SK-N-SH (cell line): ENCODE data around the gene SLIT1. TPM values are rescaled to one million over a fixed set of nuclear protein-coding genes. Genes with fewer than 3 reads are reported as not detected.

ENCODE experiments used
- CTCF ChIA-PET: fragments of 300-600, 350-600 bp; formaldehyde crosslinking; extraction: SDS; loops from one replicate; lab custom pipeline; 2021; lab: Yijun Ruan, JAX
- POLR2A ChIA-PET: fragments of 350-600 bp; sonication (Branson Sonifier 250); formaldehyde crosslinking; extraction: SDS; loops from one replicate; lab custom pipeline; 2020; ENCODE audit warnings: antibody characterized with exemption, inconsistent platforms; lab: Yijun Ruan, JAX
- DNase-seq: peaks from one replicate; pipeline ENCODE4 v3.0.0; 2012
- H2AFZ ChIP-seq: fragments of 200-600 bp; sonication (generic); 2 replicates; pipeline ENCODE4 v1.8.1; 2016; ENCODE audit warnings: antibody characterized with exemption, mild to moderate bottlenecking, low read depth
- H3F3A ChIP-seq: fragments of 200-600 bp; sonication (generic); replicated peaks from 2 replicates; pipeline ENCODE3; 2016; ENCODE audit warnings: antibody characterized with exemption, mild to moderate bottlenecking; ENCODE audit not compliant: insufficient read depth
- H3K27ac ChIP-seq, 2 experiments: fragments of 200-500 bp in 1 of 2; fragments of 200-600 bp in 1 of 2; sonication (Bioruptor generic) in 1 of 2; sonication (generic), shearing (Covaris generic) in 1 of 2; 2 replicates each; pipeline versions ENCODE4 v1.5.1 to v1.6.1; 2014 to 2016; ENCODE audit warnings: low read depth in 2 of 2, inconsistent platforms in 1 of 2, low read length in 1 of 2, mild to moderate bottlenecking in 1 of 2, mixed read lengths in 1 of 2
- H3K27me3 ChIP-seq: fragments of 200-600 bp; sonication (generic), shearing (Covaris generic); 2 replicates; pipeline ENCODE4 v1.6.1; 2016; ENCODE audit warnings: mixed run types; ENCODE audit not compliant: insufficient read depth
- H3K36me3 ChIP-seq, 2 experiments: fragments of 200-500 bp in 1 of 2; fragments of 200-600 bp in 1 of 2; sonication (Bioruptor generic) in 1 of 2; sonication (generic) in 1 of 2; replicated peaks in 1 of 2; 2 replicates each; pipeline versions ENCODE3 to v1.5.1; 2014 to 2016; ENCODE audit warnings: low read length in 1 of 2, mild to moderate bottlenecking in 1 of 2; ENCODE audit not compliant: insufficient read depth in 2 of 2, control insufficient read depth in 1 of 2
- H3K4me1 ChIP-seq, 2 experiments: fragments of 200-500 bp in 1 of 2; fragments of 200-600 bp in 1 of 2; sonication (Bioruptor generic) in 1 of 2; sonication (generic), shearing (Covaris generic) in 1 of 2; 2 replicates each; pipeline versions ENCODE4 v1.5.1 to v1.6.1; 2014 to 2016; ENCODE audit warnings: low read depth in 1 of 2, low read length in 1 of 2, mixed run types in 1 of 2; ENCODE audit not compliant: insufficient read depth in 2 of 2, control insufficient read depth in 1 of 2
- H3K4me2 ChIP-seq: fragments of 200-600 bp; sonication (generic), shearing (Covaris generic); 2 replicates; pipeline ENCODE4 v1.6.1; 2017; ENCODE audit warnings: mixed run types
- H3K4me3 ChIP-seq, 2 experiments: fragments of 200-500 bp in 1 of 2; fragments of 200-600 bp in 1 of 2; sonication (Bioruptor generic) in 1 of 2; sonication (generic), shearing (Covaris generic) in 1 of 2; 2 replicates each; pipeline versions ENCODE4 v1.5.1 to v1.8.1; 2014 to 2016; ENCODE audit warnings: low read depth in 2 of 2, inconsistent platforms in 1 of 2, low read length in 1 of 2, mild to moderate bottlenecking in 1 of 2, mixed read lengths in 1 of 2, moderate library complexity in 1 of 2
- H3K79me2 ChIP-seq: fragments of 200-600 bp; sonication (generic); 2 replicates; pipeline ENCODE4 v1.8.1; 2017; ENCODE audit warnings: mild to moderate bottlenecking; ENCODE audit not compliant: insufficient read depth
- H3K9ac ChIP-seq: fragments of 200-600 bp; sonication (generic); 2 replicates; pipeline ENCODE4 v1.6.1; 2017; ENCODE audit warnings: mixed run types
- H3K9me2 ChIP-seq: fragments of 200-600 bp; sonication (generic); 2 replicates; pipeline ENCODE4 v1.6.1; 2017; ENCODE audit warnings: mixed run types
- H3K9me3 ChIP-seq: fragments of 200-600 bp; sonication (generic); 2 replicates; pipeline ENCODE4 v1.6.1; 2017; ENCODE audit warnings: mixed run types, mild to moderate bottlenecking, moderate library complexity
- H4K20me1 ChIP-seq: fragments of 200-600 bp; sonication (generic); 2 replicates; pipeline ENCODE4 v1.6.1; 2017; ENCODE audit warnings: mild to moderate bottlenecking, mixed run types; ENCODE audit not compliant: insufficient read depth
- CHD2 ChIP-seq: fragments of 150-350 bp; IDR thresholded peaks from 2 replicates; pipeline ENCODE4 v1.6.1; 2018; ENCODE audit warnings: low read length; ENCODE audit not compliant: partially characterized antibody
- CTCF ChIP-seq: fragments of 200-600 bp; sonication (generic); IDR thresholded peaks from 2 replicates; pipeline ENCODE4 v1.6.1; 2017; ENCODE audit warnings: antibody characterized with exemption, mild to moderate bottlenecking, moderate library complexity
- ELF1 ChIP-seq: IDR thresholded peaks from 2 replicates; pipeline ENCODE4 v1.4.0; 2012
- FOSL2 ChIP-seq: IDR thresholded peaks from 2 replicates; pipeline ENCODE4 v1.4.0; 2012; ENCODE audit warnings: low read depth, mild to moderate bottlenecking, moderate library complexity, borderline replicate concordance
- GATA2 ChIP-seq: sonication (generic); formaldehyde crosslinking; IDR thresholded peaks from 2 replicates; pipeline ENCODE4 v1.5.0; 2020; ENCODE audit warnings: mild to moderate bottlenecking, missing genetic modification reagents
- MEF2A ChIP-seq: IDR thresholded peaks from 2 replicates; pipeline ENCODE4 v1.4.0; 2012; ENCODE audit warnings: low read depth, borderline replicate concordance
- NFIC ChIP-seq: IDR thresholded peaks from 2 replicates; pipeline ENCODE4 v1.4.0; 2012; ENCODE audit warnings: borderline replicate concordance
- NRF1 ChIP-seq: IDR thresholded peaks from 2 replicates; pipeline ENCODE4 v1.6.1; 2012; ENCODE audit warnings: low read depth, mild to moderate bottlenecking, low read length
- PBX3 ChIP-seq: IDR thresholded peaks from 2 replicates; pipeline ENCODE4; 2012
- RCOR1 ChIP-seq: fragments of 150-350 bp; IDR thresholded peaks from 2 replicates; pipeline ENCODE4 v1.6.1; 2017; ENCODE audit warnings: antibody characterized with exemption, low read length
- RXRA ChIP-seq: IDR thresholded peaks from 2 replicates; pipeline ENCODE4 v1.4.0; 2012; ENCODE audit warnings: low read depth, mild to moderate bottlenecking, borderline replicate concordance
- SIN3A ChIP-seq: IDR thresholded peaks from 2 replicates; pipeline ENCODE4 v1.6.1; 2012; ENCODE audit warnings: low read depth, mild to moderate bottlenecking, low read length, moderate library complexity, borderline replicate concordance
- TAF1 ChIP-seq: IDR thresholded peaks from 2 replicates; pipeline ENCODE4 v1.6.1; 2012; ENCODE audit warnings: low read depth, mild to moderate bottlenecking, low read length, moderate library complexity, borderline replicate concordance
- USF1 ChIP-seq: IDR thresholded peaks from 2 replicates; pipeline ENCODE4 v1.4.0; 2012; ENCODE audit warnings: low read depth, borderline replicate concordance
- YY1 ChIP-seq: IDR thresholded peaks from 2 replicates; pipeline ENCODE4 v1.4.0; 2012; ENCODE audit warnings: low read depth, mild to moderate bottlenecking
- ZBTB33 ChIP-seq: IDR thresholded peaks from 2 replicates; pipeline ENCODE4 v1.4.0; 2012; ENCODE audit warnings: low read depth, borderline replicate concordance
- WGBS: methylation state at CpG from one replicate; pipeline ENCODE4 v1.1.6; 2017; ENCODE audit warnings: low lambda C conversion rate; 5-methylcytosine and 5-hydroxymethylcytosine counted together
- polyA plus RNA-seq, 3 experiments: library from polyadenylated mRNA; depleted of rRNA; stranded (reverse); fragments of >200 nt; gene quantifications; 2 replicates each; pipeline ENCODE4 v1.2.3, GENCODE V29; 2012

SLIT1 gene
- polyA plus RNA-seq, 1 of the 3 experiments (the other 2 are of a cell fraction): 0.05 TPM

- no peak for TF ChIP-seq RXRA
- TF ChIP-seq YY1: no peak
These were observed 214.4 kb downstream of the SLIT1 start (continued) for GRCh38 chr10:96971324-96971723.

- H3K27me3 ChIP-seq: no peaks in the 10 kb centered on the region
- ChIA-PET CTCF (interaction anchor here (1.2 kb wide), 1 partner anchor 22 kb away, joined by 3 read pairs; no protein-coding TSS in a partner anchor), POLR2A (no interaction called here)
- no peak overlapping the region for H3K4me3 ChIP-seq
- H3K4me2 ChIP-seq: no peak overlapping the region
- 92% methylated on average over 5 of the region's 5 CpGs for WGBS
- H3K36me3 ChIP-seq: peaks cover 0 to 2% of the 10 kb centered on the region in 2 experiments
- no peak overlapping the region for H3K27ac ChIP-seq
- DNase-seq: no peak
- H3K9me2 ChIP-seq: no peaks in the 10 kb centered on the region
- H3K9me3 ChIP-seq: no peaks in the 10 kb centered on the region
- H4K20me1 ChIP-seq: no peaks in the 10 kb centered on the region
- H2AFZ ChIP-seq: no peak overlapping the region
- peaks cover 9% of the 10 kb centered on the region for H3F3A ChIP-seq
- TF ChIP-seq ELF1 (no peak), PBX3 (no peak), FOSL2 (no peak), GATA2 (CRISPR knock-in tag) (no peak), NFIC (no peak), NRF1 (no peak), CTCF (no peak), MEF2A (no peak), ZBTB33 (no peak), SIN3A (no peak), CHD2 (no peak), USF1 (no peak), RCOR1 (no peak), TAF1 (no peak)
- peaks cover 8% of the 10 kb centered on the region for H3K79me2 ChIP-seq
- H3K9ac ChIP-seq: no peak overlapping the region
- H3K4me1 ChIP-seq: peaks cover 0 to 8% of the 10 kb centered on the region in 2 experiments; a peak in 2 of 4 replicates
These were observed 216.9 kb downstream of the SLIT1 start for GRCh38 chr10:96968682-96969423.
